OCI-LY1 (cell line): ENCODE measurements around the gene CYB5D1.

ENCODE experiments used
- H2AFZ ChIP-seq: fragments of 200-600 bp; sonication (generic), shearing (Covaris generic); 2 replicates; pipeline ENCODE4 v1.6.0; 2014; ENCODE audit warnings: antibody characterized with exemption, mild to moderate bottlenecking, low read length
- H3F3A ChIP-seq: fragments of 200-600 bp; sonication (generic), shearing (Covaris generic); 2 replicates; pipeline ENCODE4 v1.6.0; 2014; ENCODE audit warnings: mild to moderate bottlenecking, antibody characterized with exemption, low read length, moderate library complexity; ENCODE audit not compliant: insufficient read depth
- H3K27ac ChIP-seq: fragments of 200-600 bp; sonication (generic); 2 replicates; pipeline ENCODE4 v1.5.1; 2014; ENCODE audit warnings: low read length, mixed run types, mild to moderate bottlenecking, low read depth; ENCODE audit not compliant: poor library complexity, severe bottlenecking
- H3K27me3 ChIP-seq: fragments of 200-600 bp; sonication (generic); 2 replicates; pipeline ENCODE4 v1.6.0; 2014; ENCODE audit warnings: antibody characterized with exemption, mild to moderate bottlenecking, low read length, moderate library complexity; ENCODE audit not compliant: insufficient read depth
- H3K36me3 ChIP-seq: fragments of 200-600 bp; sonication (generic); 2 replicates; pipeline ENCODE4 v1.6.1; 2014; ENCODE audit warnings: mild to moderate bottlenecking, antibody characterized with exemption, low read length, moderate library complexity, mixed read lengths; ENCODE audit not compliant: insufficient read depth
- H3K4me1 ChIP-seq: fragments of 200-600 bp; sonication (generic); 2 replicates; pipeline ENCODE4 v1.5.1; 2014; ENCODE audit warnings: mild to moderate bottlenecking, low read length, moderate library complexity; ENCODE audit not compliant: insufficient read depth, severe bottlenecking
- H3K4me2 ChIP-seq: fragments of 200-600 bp; sonication (generic), shearing (Covaris generic); 2 replicates; pipeline ENCODE4 v1.6.1; 2014; ENCODE audit warnings: low read length
- H3K4me3 ChIP-seq: fragments of 200-600 bp; sonication (generic); 2 replicates; pipeline ENCODE4 v1.5.1; 2014; ENCODE audit warnings: low read length, low read depth, mild to moderate bottlenecking, mixed read lengths; ENCODE audit not compliant: poor library complexity, severe bottlenecking
- H3K79me2 ChIP-seq: fragments of 200-600 bp; shearing (Covaris generic); 2 replicates; pipeline ENCODE4 v1.6.1; 2016; ENCODE audit warnings: mixed run types, low read length, mixed read lengths; ENCODE audit not compliant: insufficient read depth
- H3K9ac ChIP-seq: fragments of 200-600 bp; sonication (generic), shearing (Covaris generic); 2 replicates; pipeline ENCODE4 v1.6.1; 2014; ENCODE audit warnings: mild to moderate bottlenecking, low read length, mixed read lengths
- H3K9me2 ChIP-seq: fragments of 200-600 bp; sonication (generic), shearing (Covaris generic); 2 replicates; pipeline ENCODE4 v1.6.1; 2014; ENCODE audit warnings: low read depth, mild to moderate bottlenecking, low read length, mixed read lengths
- H3K9me3 ChIP-seq: fragments of 200-600 bp; shearing (Covaris generic); 2 replicates; pipeline ENCODE4 v1.6.1; 2014; ENCODE audit warnings: low read length, mixed read lengths
- H4K20me1 ChIP-seq: fragments of 200-600 bp; sonication (generic), shearing (Covaris generic); 2 replicates; pipeline ENCODE4 v1.6.0; 2016; ENCODE audit warnings: mild to moderate bottlenecking, low read length; ENCODE audit not compliant: insufficient read depth
- CTCF ChIP-seq: fragments of 200-600 bp; sonication (generic), shearing (Covaris generic); IDR thresholded peaks from 2 replicates; pipeline ENCODE4 v1.5.1; 2017; ENCODE audit warnings: mild to moderate bottlenecking, antibody characterized with exemption, low read length, moderate library complexity, mixed read lengths
- EZH2 ChIP-seq: fragments of 200-600 bp; sonication (generic), shearing (Covaris generic); IDR thresholded peaks from 2 replicates; pipeline ENCODE4 v1.8.0; 2017; ENCODE audit warnings: borderline replicate concordance, mixed run types, mild to moderate bottlenecking, antibody characterized with exemption, low read length, moderate library complexity, mixed read lengths

The CYB5D1 gene

GRCh38 chr17:7856811-7857712 lies 741 bp upstream of the CYB5D1 start, which contains the start of gene NAA38:
Gene NAA38 (minus strand): TSS chr17:7857559. CDS start chr17:7857463, 96 bp downstream.
- peak; percentile 47; the same call in 1 of the 2 replicates for TF ChIP-seq CTCF
- no peak for TF ChIP-seq EZH2
- Histone ChIP-seq H3K4me2 (peak within 1 kb of the TSS; percentile 80), H3K27me3 (no peaks in the 10 kb centered on the region), H3K4me3 (peak within 1 kb of the TSS; percentile 65), H3K4me1 (peaks cover 32% of the 10 kb centered on the region), H3K9me3 (no peaks in the 10 kb centered on the region), H4K20me1 (no peaks in the 10 kb centered on the region), H3K9me2 (no peaks in the 10 kb centered on the region), H3K36me3 (peaks cover 38% of the 10 kb centered on the region; the same call in 1 of the 2 replicates), H3K9ac (peak within 1 kb of the TSS; percentile 92), H2AFZ (no peak within 1 kb of the TSS), H3K27ac (peak within 1 kb of the TSS; percentile 92), H3K79me2 (no peaks in the 10 kb centered on the region), H3F3A (no peaks in the 10 kb centered on the region)

- Histone ChIP-seq H3F3A (no peaks in the 10 kb centered on the region), H3K36me3 (peaks cover 31% of the 10 kb centered on the region; the same call in 1 of the 2 replicates), H3K9me2 (no peaks in the 10 kb centered on the region), H3K9me3 (no peaks in the 10 kb centered on the region), H3K9ac (peak overlapping the region; percentile 92), H3K4me1 (peaks cover 37% of the 10 kb centered on the region), H3K4me2 (peak overlapping the region; percentile 80), H3K4me3 (peak overlapping the region; percentile 65), H3K79me2 (no peaks in the 10 kb centered on the region), H4K20me1 (no peaks in the 10 kb centered on the region), H3K27ac (peak overlapping the region; percentile 92), H3K27me3 (no peaks in the 10 kb centered on the region), H2AFZ (no peak overlapping the region)
- TF ChIP-seq CTCF (peak; percentile 60), EZH2 (no peak)
Observed at GRCh38 chr17:7858522-7858810, 663 bp downstream of the CYB5D1 start.

DNA sequence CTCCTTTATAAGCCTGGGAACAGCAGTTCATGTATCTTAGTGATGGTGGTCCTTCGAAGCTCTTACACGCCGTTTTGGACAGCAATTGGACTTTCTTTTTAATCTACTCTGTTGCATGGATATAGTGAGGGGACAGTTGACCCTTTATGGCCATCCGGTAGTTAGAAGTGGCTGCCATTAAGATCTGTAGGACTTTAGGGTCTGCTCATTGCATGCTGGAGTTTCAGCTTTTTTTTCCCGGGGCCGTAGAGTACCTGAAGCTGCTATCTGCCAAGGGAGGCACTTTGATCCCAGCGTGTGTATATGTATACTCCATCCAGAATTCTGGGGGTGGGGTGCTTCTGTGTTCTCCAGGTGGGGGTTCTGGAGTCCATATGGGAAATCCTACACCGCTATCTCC lies 1.2 kb downstream of the CYB5D1 start:
- Histone ChIP-seq H3K4me1 (peaks cover 37% of the 10 kb centered on the region), H3K36me3 (peaks cover 37% of the 10 kb centered on the region; the same call in 1 of the 2 replicates), H3K9ac (peak overlapping the region; percentile 92), H3K4me3 (peak overlapping the region; percentile 65), H3F3A (no peaks in the 10 kb centered on the region), H3K9me3 (no peaks in the 10 kb centered on the region), H3K79me2 (no peaks in the 10 kb centered on the region), H3K27ac (peak overlapping the region; percentile 92), H4K20me1 (no peaks in the 10 kb centered on the region), H2AFZ (no peak overlapping the region), H3K9me2 (no peaks in the 10 kb centered on the region), H3K27me3 (no peaks in the 10 kb centered on the region), H3K4me2 (peak overlapping the region; percentile 80)
- no peak for TF ChIP-seq EZH2
- no peak for TF ChIP-seq CTCF
